Mesodermal cell (in vitro differentiated cells): ENCODE measurements around the gene TEAD1.
A peak's percentile ranks its signal among the peaks of the same experiment; 100 is the strongest.

Source experiments
- H3K27ac ChIP-seq: 2 replicates; pipeline ENCODE4 v1.7.0; 2013; ENCODE audit warnings: mild to moderate bottlenecking, low read depth, low read length, moderate library complexity; ENCODE audit not compliant: severe bottlenecking
- H3K36me3 ChIP-seq: 2 replicates; pipeline ENCODE4 v1.7.1; 2013; ENCODE audit warnings: mild to moderate bottlenecking, low read length, moderate library complexity; ENCODE audit not compliant: control insufficient read depth, insufficient read depth
- H3K4me1 ChIP-seq: one replicate; pipeline ENCODE4 v1.7.1; 2013; ENCODE audit warnings: mild to moderate bottlenecking, low read length; ENCODE audit not compliant: insufficient read depth, control insufficient read depth, poor library complexity, severe bottlenecking
- H3K4me3 ChIP-seq: 2 replicates; pipeline ENCODE4 v1.7.0; 2013; ENCODE audit warnings: low read length, control low read depth, mild to moderate bottlenecking; ENCODE audit not compliant: insufficient read depth, poor library complexity, severe bottlenecking; ENCODE audit errors: extremely low read depth
- H3K9me3 ChIP-seq: 2 replicates; pipeline ENCODE4 v1.7.1; 2013; ENCODE audit warnings: mild to moderate bottlenecking, low read length, moderate library complexity; ENCODE audit not compliant: control insufficient read depth
- WGBS, 2 experiments: methylation state at CpG; one replicate each; pipeline ENCODE4 v1.1.5; 2013; ENCODE audit warnings: missing lambda C conversion rate in 2 of 2; ENCODE audit not compliant: insufficient coverage in 2 of 2; 5-methylcytosine and 5-hydroxymethylcytosine counted together

Gene TEAD1

GRCh38 chr11:12737024-12737423 is 62.8 kb downstream of the TEAD1 start:
- H3K27ac ChIP-seq = no peak overlapping the region
- H3K36me3 ChIP-seq = peaks cover 48% of the 10 kb centered on the region
- H3K4me3 ChIP-seq = no peak overlapping the region
- no peaks in the 10 kb centered on the region for H3K9me3 ChIP-seq
- peaks cover 21% of the 10 kb centered on the region for H3K4me1 ChIP-seq
- WGBS, 2 experiments = 100% methylated on average over 1 to 2 of the region's 2 CpGs

- H3K27ac ChIP-seq = no peak overlapping the region
- no peak overlapping the region for H3K4me3 ChIP-seq
- 71 to 100% methylated on average over 1 of the region's 1 CpG for WGBS, 2 experiments
- H3K4me1 ChIP-seq = peaks cover 35% of the 10 kb centered on the region
- H3K36me3 ChIP-seq = peaks cover 35% of the 10 kb centered on the region
- H3K9me3 ChIP-seq = no peaks in the 10 kb centered on the region
Measured at GRCh38 chr11:12741671-12742216, 67.5 kb downstream of the TEAD1 start.

GRCh38 chr11:12743834-12744449 is 69.7 kb downstream of the TEAD1 start:
- Histone ChIP-seq H3K4me1 (peaks cover 35% of the 10 kb centered on the region), H3K27ac (no peak overlapping the region), H3K36me3 (peaks cover 17% of the 10 kb centered on the region), H3K4me3 (no peak overlapping the region), H3K9me3 (no peaks in the 10 kb centered on the region)
- 90 to 96% methylated on average over 7 to 8 of the region's 8 CpGs for WGBS, 2 experiments

DNA sequence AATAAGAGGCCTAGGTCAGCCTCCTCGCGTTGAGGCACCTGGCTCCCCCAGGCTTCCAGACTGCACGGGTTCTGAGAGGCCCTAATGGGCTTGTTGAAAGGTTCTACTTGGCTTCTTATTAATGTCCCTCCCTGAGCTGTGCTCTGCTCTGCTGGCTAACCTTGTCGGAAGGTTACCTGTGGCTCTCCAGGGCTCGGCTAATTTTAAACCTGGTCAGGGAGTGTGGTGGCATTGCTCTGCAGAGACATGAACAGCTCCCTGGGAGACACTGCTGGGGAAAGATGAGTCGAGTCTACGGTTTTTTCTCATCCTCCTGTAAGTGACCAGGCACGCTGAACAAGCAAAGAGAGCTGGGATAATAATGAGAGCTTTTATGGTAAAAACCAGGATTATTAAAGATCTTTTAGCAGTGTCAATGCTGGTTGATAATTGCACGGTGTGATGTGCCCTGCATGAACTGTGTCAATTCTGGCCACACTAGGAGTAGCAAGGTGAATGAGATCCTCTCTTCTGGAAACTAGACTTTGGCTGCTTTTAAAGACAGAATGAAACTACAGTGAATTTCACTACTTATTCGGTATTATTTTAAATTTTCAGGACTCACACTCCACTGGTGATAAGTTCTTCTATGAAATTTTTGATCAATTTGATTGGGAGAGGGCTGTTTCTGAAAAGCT is 70.7 kb downstream of the TEAD1 start:
- Histone ChIP-seq H3K4me1 (peaks cover 35% of the 10 kb centered on the region), H3K27ac (peak overlapping the region; percentile 24), H3K9me3 (no peaks in the 10 kb centered on the region), H3K36me3 (peaks cover 9% of the 10 kb centered on the region), H3K4me3 (no peak overlapping the region)
- 64 to 74% methylated on average over 7 to 8 of the region's 10 CpGs for WGBS, 2 experiments

DNA sequence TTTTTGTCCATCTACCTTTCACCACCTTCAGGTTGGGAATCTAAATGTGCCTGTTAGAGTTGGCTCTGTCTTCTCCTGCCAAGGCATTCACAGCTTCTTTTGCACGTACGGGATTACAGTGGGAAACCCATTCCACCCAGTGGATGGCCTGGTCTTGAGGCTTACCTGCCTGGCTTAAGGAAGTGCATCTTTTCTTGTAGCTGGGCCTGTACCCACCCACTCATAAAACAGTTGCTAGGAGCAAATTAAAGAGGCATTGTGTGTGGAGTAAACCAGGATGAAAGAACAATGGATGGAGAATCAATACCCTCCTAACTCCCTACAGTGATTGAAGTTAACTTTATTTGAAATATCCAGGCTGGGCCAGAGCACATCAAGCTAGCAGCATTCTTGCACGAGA is 71.6 kb downstream of the TEAD1 start:
- H3K27ac ChIP-seq = no peak overlapping the region

GRCh38 chr11:12746593-12747097 is 72.4 kb downstream of the TEAD1 start:
- H3K4me1 ChIP-seq = peaks cover 35% of the 10 kb centered on the region
- H3K36me3 ChIP-seq = peaks cover 10% of the 10 kb centered on the region

More for the DNA sequence above, 71.6 kb downstream of the TEAD1 start:
- H3K9me3 ChIP-seq = no peaks in the 10 kb centered on the region
- H3K4me1 ChIP-seq = peaks cover 35% of the 10 kb centered on the region
- 80 to 100% methylated on average over 1 to 2 of the region's 3 CpGs for WGBS, 2 experiments
- no peak overlapping the region for H3K4me3 ChIP-seq
- peaks cover 8% of the 10 kb centered on the region for H3K36me3 ChIP-seq

DNA sequence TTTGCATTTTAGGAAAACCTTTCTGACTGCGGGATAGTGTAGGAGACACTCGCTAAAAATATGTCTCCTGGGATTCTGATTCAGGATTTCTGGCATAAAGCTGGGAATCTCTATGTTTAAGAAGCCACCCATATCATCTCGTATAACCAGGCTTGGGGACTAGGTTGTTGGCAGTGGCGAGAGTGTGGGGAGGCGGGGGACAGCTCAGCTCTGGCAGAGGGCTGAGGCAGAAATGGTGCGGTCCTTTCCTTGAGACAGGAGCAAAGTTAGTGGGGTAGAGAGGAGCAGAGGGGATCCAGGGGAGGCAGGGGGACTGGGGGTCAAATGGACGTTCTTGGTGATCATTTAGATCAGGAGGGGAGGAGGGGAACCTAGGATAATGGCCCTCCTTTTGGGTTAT is 74.3 kb downstream of the TEAD1 start:
- peaks cover 31% of the 10 kb centered on the region for H3K4me1 ChIP-seq
- H3K27ac ChIP-seq = no peak overlapping the region
- H3K9me3 ChIP-seq = no peaks in the 10 kb centered on the region
- H3K4me3 ChIP-seq = no peak overlapping the region
- H3K36me3 ChIP-seq = peaks cover 12% of the 10 kb centered on the region
- WGBS, 2 experiments = 83 to 92% methylated on average over 5 to 6 of the region's 7 CpGs

More at GRCh38 chr11:12746593-12747097, 72.4 kb downstream of the TEAD1 start:
- WGBS, 2 experiments = 24 to 56% methylated on average over 3 to 4 of the region's 6 CpGs
- Histone ChIP-seq H3K27ac (no peak overlapping the region), H3K4me3 (no peak overlapping the region), H3K9me3 (no peaks in the 10 kb centered on the region)

DNA sequence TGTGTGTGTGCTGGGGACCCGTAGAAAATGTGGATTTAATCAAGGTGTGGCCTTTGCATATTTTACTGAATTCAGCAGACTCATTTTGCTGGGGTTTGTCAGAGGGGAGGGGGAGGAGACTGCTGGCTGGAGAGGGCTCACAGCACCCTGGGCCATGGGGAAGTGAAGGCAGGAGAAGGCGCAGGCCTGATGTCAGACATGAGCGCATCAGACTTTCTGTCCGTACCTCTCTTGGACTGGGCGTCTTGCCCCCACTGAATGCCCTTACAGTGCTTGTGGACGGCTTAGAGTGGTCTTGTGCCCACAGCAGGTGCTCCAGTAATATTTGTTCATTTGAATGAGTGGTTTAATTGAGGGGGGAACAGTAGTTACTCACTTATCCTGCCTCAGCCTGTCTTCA is 75.2 kb downstream of the TEAD1 start:
- WGBS, 2 experiments = 93 to 96% methylated on average over 3 to 6 of the region's 6 CpGs
- H3K27ac ChIP-seq = no peak overlapping the region
- no peaks in the 10 kb centered on the region for H3K9me3 ChIP-seq
- H3K36me3 ChIP-seq = peaks cover 12% of the 10 kb centered on the region
- no peak overlapping the region for H3K4me3 ChIP-seq
- H3K4me1 ChIP-seq = peaks cover 32% of the 10 kb centered on the region

GRCh38 chr11:12750181-12750580 is 76.0 kb downstream of the TEAD1 start:
- no peak overlapping the region for H3K27ac ChIP-seq
- no peaks in the 10 kb centered on the region for H3K9me3 ChIP-seq
- peaks cover 12% of the 10 kb centered on the region for H3K36me3 ChIP-seq
- WGBS, 2 experiments = 87 to 88% methylated on average over 3 to 4 of the region's 5 CpGs
- H3K4me3 ChIP-seq = no peak overlapping the region
- peaks cover 33% of the 10 kb centered on the region for H3K4me1 ChIP-seq

- no peak overlapping the region for H3K27ac ChIP-seq
- H3K4me3 ChIP-seq = no peak overlapping the region
- no peaks in the 10 kb centered on the region for H3K9me3 ChIP-seq
- H3K4me1 ChIP-seq = peaks cover 41% of the 10 kb centered on the region
- H3K36me3 ChIP-seq = peaks cover 20% of the 10 kb centered on the region
- 100% methylated on average over 3 of the region's 8 CpGs for WGBS, 2 experiments
Measured at GRCh38 chr11:12752868-12753524, 78.8 kb downstream of the TEAD1 start.
